ENCODE data around the gene MTHFD1L.

Gene MTHFD1L

GRCh38 chr6:150967381-150967780, 101.9 kb downstream of the MTHFD1L start:
- TF ChIP-seq CTCF (IDR thresholded peaks at IDR 0.05; ENCODE audit: low read depth, low read length, missing control alignments): no peak
- H3K4me3 ChIP-seq (replicated peaks; ENCODE audit: low read depth, low read length): no peak overlapping the region
- no peak for DNase-seq (ENCODE audit: extremely low read depth, low read depth)

- TF ChIP-seq CTCF (IDR thresholded peaks at IDR 0.05; ENCODE audit: low read depth, low read length, missing control alignments): no peak
- no peak overlapping the region for H3K4me3 ChIP-seq (replicated peaks; ENCODE audit: low read depth, low read length)
- DNase-seq (ENCODE audit: extremely low read depth, low read depth): no peak
These were observed 102.4 kb downstream of the MTHFD1L start for GRCh38 chr6:150967910-150968309.

GRCh38 chr6:150969901-150970300, 104.4 kb downstream of the MTHFD1L start:
- no peak for TF ChIP-seq CTCF (IDR thresholded peaks at IDR 0.05; ENCODE audit: low read depth, low read length, missing control alignments)
- no peak for DNase-seq (ENCODE audit: extremely low read depth, low read depth)

GRCh38 chr6:150971219-150971618, 105.7 kb downstream of the MTHFD1L start:
- H3K4me3 ChIP-seq (replicated peaks; ENCODE audit: low read depth, low read length): no peak overlapping the region
- no peak for TF ChIP-seq CTCF (IDR thresholded peaks at IDR 0.05; ENCODE audit: low read depth, low read length, missing control alignments)

More at GRCh38 chr6:150969901-150970300, 104.4 kb downstream of the MTHFD1L start:
- no peak overlapping the region for H3K4me3 ChIP-seq (replicated peaks; ENCODE audit: low read depth, low read length)

GRCh38 chr6:150975136-150975535, 109.6 kb downstream of the MTHFD1L start:
- no peak for DNase-seq (ENCODE audit: extremely low read depth, low read depth)
- TF ChIP-seq CTCF (IDR thresholded peaks at IDR 0.05; ENCODE audit: low read depth, low read length, missing control alignments): no peak
- no peak overlapping the region for H3K4me3 ChIP-seq (replicated peaks; ENCODE audit: low read depth, low read length)

More at GRCh38 chr6:150971219-150971618, 105.7 kb downstream of the MTHFD1L start:
- no peak for DNase-seq (ENCODE audit: extremely low read depth, low read depth)

GRCh38 chr6:150977281-150977680, 111.8 kb downstream of the MTHFD1L start:
- TF ChIP-seq CTCF (IDR thresholded peaks at IDR 0.05; ENCODE audit: low read depth, low read length, missing control alignments): no peak
- no peak overlapping the region for H3K4me3 ChIP-seq (replicated peaks; ENCODE audit: low read depth, low read length)
- no peak for DNase-seq (ENCODE audit: extremely low read depth, low read depth)

GRCh38 chr6:150978624-150979023, 113.1 kb downstream of the MTHFD1L start:
- no peak overlapping the region for H3K4me3 ChIP-seq (replicated peaks; ENCODE audit: low read depth, low read length)
- no peak for DNase-seq (ENCODE audit: extremely low read depth, low read depth)
- no peak for TF ChIP-seq CTCF (IDR thresholded peaks at IDR 0.05; ENCODE audit: low read depth, low read length, missing control alignments)
